Endodermal cell (in vitro differentiated cells): Measurements from ENCODE around the gene DGKE. TPM values are rescaled to one million over a fixed set of nuclear protein-coding genes. Genes with fewer than 3 reads are reported as not detected.

ENCODE experiments used
- DNase-seq: peaks from one replicate; pipeline ENCODE4 v3.0.0-alpha.2; 2017
- H3K27ac ChIP-seq: 2 replicates; pipeline ENCODE4 v1.5.1; 2013; ENCODE audit warnings: mild to moderate bottlenecking, low read depth, low read length, moderate library complexity
- H3K27me3 ChIP-seq: 2 replicates; pipeline ENCODE4 v1.6.1; 2013; ENCODE audit warnings: mild to moderate bottlenecking, low read length, moderate library complexity; ENCODE audit not compliant: insufficient read depth, control insufficient read depth, poor library complexity, severe bottlenecking
- H3K36me3 ChIP-seq: 2 replicates; pipeline ENCODE4 v1.7.0; 2013; ENCODE audit warnings: mild to moderate bottlenecking, low read length, moderate library complexity; ENCODE audit not compliant: control insufficient read depth, insufficient read depth
- H3K4me1 ChIP-seq: one replicate; pipeline ENCODE4 v1.7.0; 2013; ENCODE audit warnings: low read length; ENCODE audit not compliant: control insufficient read depth, insufficient read depth
- H3K4me3 ChIP-seq: 2 replicates; pipeline ENCODE4 v1.5.1; 2013; ENCODE audit warnings: mild to moderate bottlenecking, low read length, moderate library complexity
- H3K9ac ChIP-seq: 2 replicates; pipeline ENCODE4 v1.6.1; 2013; ENCODE audit warnings: mild to moderate bottlenecking, low read length, moderate library complexity; ENCODE audit not compliant: poor library complexity, severe bottlenecking; ENCODE audit errors: extremely low read depth
- H3K9me3 ChIP-seq: 2 replicates; pipeline ENCODE4 v1.6.1; 2013; ENCODE audit warnings: mild to moderate bottlenecking, low read length, moderate library complexity; ENCODE audit not compliant: control insufficient read depth
- H3K27ac Mint-ChIP-seq: 2 replicates; pipeline ENCODE4 v1.8.0; 2020; ENCODE audit warnings: mixed read lengths
- H3K27me3 Mint-ChIP-seq: 2 replicates; pipeline ENCODE4 v1.8.0; 2021; ENCODE audit warnings: mild to moderate bottlenecking, mixed read lengths; ENCODE audit not compliant: insufficient read depth
- H3K36me3 Mint-ChIP-seq: 2 replicates; pipeline ENCODE4 v1.8.0; 2020; ENCODE audit warnings: low read depth, mixed read lengths
- H3K4me1 Mint-ChIP-seq: 2 replicates; pipeline ENCODE4 v1.8.0; 2020; ENCODE audit warnings: mixed read lengths
- H3K4me3 Mint-ChIP-seq: 2 replicates; pipeline ENCODE4 v1.8.0; 2020; ENCODE audit warnings: mild to moderate bottlenecking, moderate library complexity, mixed read lengths
- H3K9me3 Mint-ChIP-seq: 2 replicates; pipeline ENCODE4 v1.8.0; 2020; ENCODE audit warnings: mild to moderate bottlenecking, mixed read lengths
- CTCF ChIP-seq: fragments of 200-600 bp; sonication (generic); conservative IDR thresholded peaks from 2 replicates; pipeline ENCODE4 v1.5.0; 2021; ENCODE audit warnings: antibody characterized with exemption, mild to moderate bottlenecking
- WGBS, 2 experiments: methylation state at CpG; one replicate each; pipeline versions ENCODE4 v1.1.5 to v1.1.7; 2013; ENCODE audit warnings: missing lambda C conversion rate in 2 of 2, mixed read lengths in 1 of 2; ENCODE audit not compliant: insufficient coverage in 1 of 2, insufficient read length in 1 of 2; 5-methylcytosine and 5-hydroxymethylcytosine counted together
- total RNA-seq, 2 donors: library from RNA; stranded (reverse); fragmentation: NEBNext Ultra II Directional in 1 of 2; extraction: Animal tissue kit (Norgen Biotek cat#: 25700) in 1 of 2; gene quantifications; 2 replicates in 1 of 2; 3 replicates in 1 of 2; pipeline ENCODE4 v1.2.1, GENCODE V29; 2021

The DGKE gene
- total RNA-seq, 2 donors from 2014 or later: 3.5 to 7.1 TPM

GRCh38 chr17:56803071-56803470 lies 30.9 kb upstream of the DGKE start:
- no peaks in the 10 kb centered on the region for H3K27me3 ChIP-seq
- no peak for TF ChIP-seq CTCF
- 92% methylated on average over 1 of the region's 1 CpG; no CpG with 5 or more reads in 1 of the 2 experiments for WGBS, 2 experiments

GRCh38 chr17:56804454-56804853 lies 29.5 kb upstream of the DGKE start:
- H3K4me1 Mint-ChIP-seq: no peaks in the 10 kb centered on the region
- no peaks in the 10 kb centered on the region for H3K36me3 Mint-ChIP-seq
- 99% methylated on average over 3 of the region's 3 CpGs; no CpG with 5 or more reads in 1 of the 2 experiments for WGBS, 2 experiments
- no peaks in the 10 kb centered on the region for H3K27me3 Mint-ChIP-seq
- H3K27me3 ChIP-seq: no peaks in the 10 kb centered on the region
- H3K36me3 ChIP-seq: no peaks in the 10 kb centered on the region
- H3K4me3 ChIP-seq: no peak overlapping the region
- no peak overlapping the region for H3K27ac Mint-ChIP-seq
- TF ChIP-seq CTCF: no peak
- H3K27ac ChIP-seq: no peak overlapping the region
- no peaks in the 10 kb centered on the region for H3K9me3 ChIP-seq
- H3K9ac ChIP-seq: no peak overlapping the region
- DNase-seq: no peak
- H3K4me3 Mint-ChIP-seq: no peak overlapping the region
- no peaks in the 10 kb centered on the region for H3K4me1 ChIP-seq
- no peaks in the 10 kb centered on the region for H3K9me3 Mint-ChIP-seq

More at GRCh38 chr17:56803071-56803470, 30.9 kb upstream of the DGKE start:
- H3K4me1 ChIP-seq: no peaks in the 10 kb centered on the region
- H3K27me3 Mint-ChIP-seq: no peaks in the 10 kb centered on the region
- DNase-seq: no peak
- no peaks in the 10 kb centered on the region for H3K9me3 Mint-ChIP-seq
- no peak overlapping the region for H3K4me3 Mint-ChIP-seq
- H3K27ac ChIP-seq: no peak overlapping the region
- H3K4me1 Mint-ChIP-seq: peaks cover 7% of the 10 kb centered on the region
- H3K4me3 ChIP-seq: no peak overlapping the region
- H3K36me3 Mint-ChIP-seq: no peaks in the 10 kb centered on the region
- no peaks in the 10 kb centered on the region for H3K36me3 ChIP-seq
- H3K9me3 ChIP-seq: no peaks in the 10 kb centered on the region
- H3K27ac Mint-ChIP-seq: no peak overlapping the region
- no peak overlapping the region for H3K9ac ChIP-seq

GRCh38 chr17:56806949-56807348 lies 27.0 kb upstream of the DGKE start:
- no peaks in the 10 kb centered on the region for H3K4me1 Mint-ChIP-seq
- Histone ChIP-seq H3K27me3 (no peaks in the 10 kb centered on the region), H3K4me3 (no peak overlapping the region), H3K27ac (no peak overlapping the region), H3K4me1 (peaks cover 7% of the 10 kb centered on the region), H3K9ac (no peak overlapping the region), H3K9me3 (no peaks in the 10 kb centered on the region), H3K36me3 (no peaks in the 10 kb centered on the region)
- H3K27ac Mint-ChIP-seq: no peak overlapping the region
- no peak for TF ChIP-seq CTCF
- H3K36me3 Mint-ChIP-seq: no peaks in the 10 kb centered on the region
- no peak for DNase-seq
- no peaks in the 10 kb centered on the region for H3K9me3 Mint-ChIP-seq
- H3K4me3 Mint-ChIP-seq: no peak overlapping the region
- no peaks in the 10 kb centered on the region for H3K27me3 Mint-ChIP-seq
- WGBS, 2 experiments: 85 to 91% methylated on average over 4 of the region's 4 CpGs
